ENCODE measurements around the gene ZMAT3.

ZMAT3 gene

DNA sequence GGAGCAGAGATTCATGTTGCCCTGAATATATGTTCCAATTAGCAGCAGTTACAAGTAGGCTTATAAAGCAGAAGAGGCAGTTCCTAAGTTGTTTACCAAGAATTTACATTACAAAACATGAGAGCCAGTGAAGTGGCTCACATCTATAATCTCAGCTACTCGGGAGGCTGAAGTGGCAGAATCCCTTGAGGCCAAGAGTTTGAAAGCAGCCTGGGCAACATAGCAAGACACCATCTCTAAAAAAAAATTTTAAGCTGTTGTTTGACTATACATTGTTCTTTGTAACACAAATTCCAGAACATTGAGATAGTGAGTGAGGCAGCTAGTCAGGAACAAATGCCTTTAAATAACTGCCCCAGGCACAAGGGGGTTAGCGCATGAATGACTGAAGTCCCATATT, 10.3 kb upstream of the ZMAT3 start:
- H3K27me3 ChIP-seq (ENCODE audit: insufficient read depth, insufficient read length), result no peaks in the 10 kb centered on the region
- no peak overlapping the region for H3K4me3 ChIP-seq (ENCODE audit: insufficient read length, low read depth)

DNA sequence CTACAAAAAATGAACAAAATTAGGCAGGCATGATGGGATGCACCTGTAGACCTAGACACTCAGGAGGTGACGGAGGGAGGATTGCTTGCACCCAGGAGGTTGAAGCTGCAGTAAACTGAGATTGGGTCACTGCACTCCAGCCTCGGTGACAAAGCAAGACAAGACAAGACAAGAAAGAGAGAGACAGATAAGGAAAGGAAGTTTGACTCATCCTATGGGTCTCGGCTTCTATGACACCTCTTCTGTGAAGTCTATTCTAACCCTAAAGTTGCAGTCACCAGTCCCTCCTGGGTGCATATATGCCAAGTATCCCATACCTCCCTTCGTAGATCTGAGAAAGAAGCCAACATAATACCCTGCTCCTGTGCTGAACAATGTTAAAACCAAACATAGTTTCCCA, 7.9 kb upstream of the ZMAT3 start:
- no peaks in the 10 kb centered on the region for H3K36me3 ChIP-seq (ENCODE audit: insufficient read depth, insufficient read length, low read length)
- TF ChIP-seq ZNF274 (IDR thresholded peaks at IDR 0.05; ENCODE audit: low read depth, low read length) (no peak), SUZ12 (IDR thresholded peaks at IDR 0.05; ENCODE audit: extremely low read depth, insufficient read depth, insufficient read length) (no peak), YY1 (IDR thresholded peaks at IDR 0.05; ENCODE audit: insufficient read depth, insufficient read length) (no peak)
- H3K4me1 ChIP-seq (ENCODE audit: insufficient read depth, insufficient read length), result peaks cover 3% of the 10 kb centered on the region
- no peak overlapping the region for H3K9ac ChIP-seq (ENCODE audit: insufficient read length, low read depth)
- no peaks in the 10 kb centered on the region for H3K27me3 ChIP-seq (ENCODE audit: insufficient read depth, insufficient read length)
- H3K4me3 ChIP-seq (ENCODE audit: insufficient read length, low read depth), result no peak overlapping the region
- no peaks in the 10 kb centered on the region for H3K9me3 ChIP-seq (ENCODE audit: insufficient read depth, low read length)
- DNase-seq (ENCODE audit: low read depth, low spot score), result no peak

More for the DNA sequence above, 10.3 kb upstream of the ZMAT3 start:
- H3K9me3 ChIP-seq (ENCODE audit: insufficient read depth, low read length), result no peaks in the 10 kb centered on the region
- no peak overlapping the region for H3K9ac ChIP-seq (ENCODE audit: insufficient read length, low read depth)
- DNase-seq (ENCODE audit: low read depth, low spot score), result no peak
- H3K4me1 ChIP-seq (ENCODE audit: insufficient read depth, insufficient read length), result peaks cover 3% of the 10 kb centered on the region
- TF ChIP-seq SUZ12 (IDR thresholded peaks at IDR 0.05; ENCODE audit: extremely low read depth, insufficient read depth, insufficient read length), result no peak
- no peaks in the 10 kb centered on the region for H3K36me3 ChIP-seq (ENCODE audit: insufficient read depth, insufficient read length, low read length)

DNA sequence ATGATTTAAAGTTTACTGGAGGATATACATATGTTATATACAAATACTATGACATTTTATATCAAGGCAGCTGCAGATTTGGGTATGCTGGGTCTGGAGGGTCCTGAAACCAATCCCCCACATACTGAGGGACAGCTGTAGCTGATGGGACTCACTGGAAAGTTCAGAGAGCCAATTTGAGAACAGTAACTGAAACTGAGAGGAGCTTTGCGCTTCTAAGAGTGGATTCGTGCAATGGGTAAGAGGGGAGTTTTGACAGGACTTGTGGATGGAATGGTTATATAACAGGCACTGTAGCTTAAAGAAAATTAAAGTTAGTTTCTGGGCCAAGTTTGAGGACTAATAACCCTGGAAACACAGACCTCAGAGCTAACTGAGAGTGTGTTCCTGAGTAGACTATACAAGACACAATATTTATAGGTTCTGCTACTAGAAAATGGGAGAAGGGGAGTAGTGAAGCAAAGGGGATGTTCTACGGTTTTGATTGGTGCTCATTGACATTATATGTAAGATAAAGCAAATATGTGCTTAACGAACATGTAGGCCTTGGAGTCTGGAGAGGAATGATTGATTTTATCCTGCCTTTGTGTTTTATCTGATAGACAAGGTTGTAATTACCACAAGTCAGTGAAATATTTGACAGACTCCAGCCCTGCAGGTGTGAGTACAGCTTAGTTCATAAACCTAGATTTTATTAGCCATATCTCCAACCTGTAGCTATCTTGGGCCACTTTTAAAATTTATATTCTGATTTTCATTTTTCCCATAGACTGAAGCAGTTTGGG, 4.8 kb upstream of the ZMAT3 start:
- TF ChIP-seq SUZ12 (IDR thresholded peaks at IDR 0.05; ENCODE audit: extremely low read depth, insufficient read depth, insufficient read length), result no peak
- no peak for TF ChIP-seq ZNF274 (IDR thresholded peaks at IDR 0.05; ENCODE audit: low read depth, low read length)
- TF ChIP-seq YY1 (IDR thresholded peaks at IDR 0.05; ENCODE audit: insufficient read depth, insufficient read length), result no peak
- Histone ChIP-seq H3K9ac (ENCODE audit: insufficient read length, low read depth) (no peak overlapping the region), H3K4me1 (ENCODE audit: insufficient read depth, insufficient read length) (no peaks in the 10 kb centered on the region), H3K9me3 (ENCODE audit: insufficient read depth, low read length) (no peaks in the 10 kb centered on the region), H3K27me3 (ENCODE audit: insufficient read depth, insufficient read length) (no peaks in the 10 kb centered on the region), H3K36me3 (ENCODE audit: insufficient read depth, insufficient read length, low read length) (no peaks in the 10 kb centered on the region), H3K4me3 (ENCODE audit: insufficient read length, low read depth) (no peak overlapping the region)
- no peak for DNase-seq (ENCODE audit: low read depth, low spot score)

DNA sequence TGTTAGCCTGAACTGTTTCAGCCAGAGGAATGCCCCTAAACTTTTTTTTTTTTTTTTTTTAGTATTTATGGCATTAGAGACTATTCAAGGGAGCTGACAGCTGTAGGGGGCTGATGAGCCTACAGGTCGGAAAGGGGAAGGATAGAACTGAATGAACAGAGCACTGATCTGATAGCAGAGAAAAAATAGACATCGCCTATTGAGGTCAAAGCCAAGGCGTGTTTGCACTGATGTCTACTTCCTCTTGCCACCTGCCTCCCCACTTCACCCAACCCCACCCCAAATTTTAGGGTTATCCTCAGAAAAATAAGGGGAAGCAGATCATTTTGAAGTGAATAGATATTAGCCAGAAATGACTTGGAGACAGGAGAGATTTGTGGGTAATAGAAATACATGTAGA, 3.0 kb upstream of the ZMAT3 start:
- no peak overlapping the region for H3K9ac ChIP-seq (ENCODE audit: insufficient read length, low read depth)
- no peak overlapping the region for H3K4me3 ChIP-seq (ENCODE audit: insufficient read length, low read depth)
- H3K4me1 ChIP-seq (ENCODE audit: insufficient read depth, insufficient read length), result no peaks in the 10 kb centered on the region
- no peaks in the 10 kb centered on the region for H3K36me3 ChIP-seq (ENCODE audit: insufficient read depth, insufficient read length, low read length)
- TF ChIP-seq ZNF274 (IDR thresholded peaks at IDR 0.05; ENCODE audit: low read depth, low read length) (no peak), YY1 (IDR thresholded peaks at IDR 0.05; ENCODE audit: insufficient read depth, insufficient read length) (no peak), SUZ12 (IDR thresholded peaks at IDR 0.05; ENCODE audit: extremely low read depth, insufficient read depth, insufficient read length) (no peak)
- no peak for DNase-seq (ENCODE audit: low read depth, low spot score)
- H3K9me3 ChIP-seq (ENCODE audit: insufficient read depth, low read length), result no peaks in the 10 kb centered on the region
- peaks cover 10% of the 10 kb centered on the region for H3K27me3 ChIP-seq (ENCODE audit: insufficient read depth, insufficient read length)

DNA sequence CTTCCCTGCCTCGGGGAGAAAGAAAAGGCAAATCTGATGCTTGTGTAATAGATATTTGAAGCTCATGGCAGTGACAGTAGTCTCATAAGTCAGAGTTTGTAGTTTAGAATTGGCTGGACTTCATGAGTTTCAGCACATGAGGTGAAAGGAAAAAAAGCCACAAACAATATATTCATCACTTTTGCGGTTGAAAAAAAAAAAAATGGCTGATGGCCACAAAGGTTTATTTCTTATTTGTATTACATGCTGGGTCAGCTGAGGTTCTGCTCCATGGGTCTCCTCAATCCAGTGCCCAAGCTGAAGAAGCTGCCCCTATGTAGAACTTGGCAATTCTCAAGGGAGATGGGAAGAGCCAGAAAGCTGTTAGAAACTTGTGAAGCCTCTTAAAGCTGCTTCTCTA, 2.2 kb upstream of the ZMAT3 start:
- H3K9me3 ChIP-seq (ENCODE audit: insufficient read depth, low read length), result no peaks in the 10 kb centered on the region
- H3K4me1 ChIP-seq (ENCODE audit: insufficient read depth, insufficient read length), result no peaks in the 10 kb centered on the region
- H3K36me3 ChIP-seq (ENCODE audit: insufficient read depth, insufficient read length, low read length), result no peaks in the 10 kb centered on the region
- no peak for TF ChIP-seq YY1 (IDR thresholded peaks at IDR 0.05; ENCODE audit: insufficient read depth, insufficient read length)
- no peak for TF ChIP-seq SUZ12 (IDR thresholded peaks at IDR 0.05; ENCODE audit: extremely low read depth, insufficient read depth, insufficient read length)
- no peak for TF ChIP-seq ZNF274 (IDR thresholded peaks at IDR 0.05; ENCODE audit: low read depth, low read length)
- H3K9ac ChIP-seq (ENCODE audit: insufficient read length, low read depth), result no peak overlapping the region
- no peak for DNase-seq (ENCODE audit: low read depth, low spot score)
- H3K27me3 ChIP-seq (ENCODE audit: insufficient read depth, insufficient read length), result peaks cover 10% of the 10 kb centered on the region
- no peak overlapping the region for H3K4me3 ChIP-seq (ENCODE audit: insufficient read length, low read depth)

DNA sequence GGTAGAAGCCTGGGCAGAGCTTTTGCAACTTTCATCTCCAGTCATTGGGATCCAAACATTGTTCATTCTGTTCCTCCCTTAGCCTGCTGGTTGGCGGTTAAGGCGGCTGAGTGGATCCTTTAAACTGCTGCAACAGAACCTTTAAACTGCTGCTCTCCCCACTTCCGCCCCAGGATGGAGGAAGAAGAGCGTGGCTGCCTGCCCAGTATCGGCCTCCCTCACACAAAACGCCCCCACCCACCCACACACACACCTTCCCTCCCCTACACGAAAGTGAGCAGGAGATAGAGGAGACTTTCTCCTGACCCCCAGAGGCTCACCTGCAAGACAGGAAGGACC, 460 bp upstream of the ZMAT3 start:
- DNase-seq (ENCODE audit: low read depth, low spot score), result no peak
- Histone ChIP-seq H3K9me3 (ENCODE audit: insufficient read depth, low read length) (no peaks in the 10 kb centered on the region), H3K27me3 (ENCODE audit: insufficient read depth, insufficient read length) (peaks cover 10% of the 10 kb centered on the region), H3K4me3 (ENCODE audit: insufficient read length, low read depth) (peak overlapping the region; percentile 74), H3K9ac (ENCODE audit: insufficient read length, low read depth) (peak overlapping the region; percentile 84), H3K36me3 (ENCODE audit: insufficient read depth, insufficient read length, low read length) (peaks cover 8% of the 10 kb centered on the region), H3K4me1 (ENCODE audit: insufficient read depth, insufficient read length) (no peaks in the 10 kb centered on the region)
- no peak for TF ChIP-seq ZNF274 (IDR thresholded peaks at IDR 0.05; ENCODE audit: low read depth, low read length)
- no peak for TF ChIP-seq YY1 (IDR thresholded peaks at IDR 0.05; ENCODE audit: insufficient read depth, insufficient read length)

DNA sequence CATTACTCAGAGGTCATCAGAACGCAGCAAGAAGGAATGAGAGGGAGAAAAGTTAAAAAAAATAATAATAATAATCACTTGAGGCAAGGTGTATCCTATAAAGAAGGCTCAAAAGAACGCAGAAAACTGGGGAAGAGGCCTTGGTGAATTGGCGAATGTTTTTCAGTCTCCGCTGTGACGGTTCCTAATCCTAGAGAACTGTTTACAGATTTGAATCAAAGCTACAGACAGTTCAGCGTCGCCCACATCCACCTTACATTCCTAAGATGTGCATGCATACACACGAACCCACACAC, 634 bp downstream of the ZMAT3 start:
- H3K4me3 ChIP-seq (ENCODE audit: insufficient read length, low read depth), result peak overlapping the region; percentile 74
- H3K9me3 ChIP-seq (ENCODE audit: insufficient read depth, low read length), result no peaks in the 10 kb centered on the region
- H3K4me1 ChIP-seq (ENCODE audit: insufficient read depth, insufficient read length), result no peaks in the 10 kb centered on the region
- H3K36me3 ChIP-seq (ENCODE audit: insufficient read depth, insufficient read length, low read length), result peaks cover 16% of the 10 kb centered on the region
- TF ChIP-seq SUZ12 (IDR thresholded peaks at IDR 0.05; ENCODE audit: extremely low read depth, insufficient read depth, insufficient read length) (no peak), ZNF274 (IDR thresholded peaks at IDR 0.05; ENCODE audit: low read depth, low read length) (no peak), YY1 (IDR thresholded peaks at IDR 0.05; ENCODE audit: insufficient read depth, insufficient read length) (no peak)
- peaks cover 10% of the 10 kb centered on the region for H3K27me3 ChIP-seq (ENCODE audit: insufficient read depth, insufficient read length)
- peak overlapping the region; percentile 84 for H3K9ac ChIP-seq (ENCODE audit: insufficient read length, low read depth)
- DNase-seq (ENCODE audit: low read depth, low spot score), result no peak

Measured in NT2/D1 (cell line).